ENCODE data around the gene GNRHR. TPM values are rescaled to one million over a fixed set of nuclear protein-coding genes. Genes with fewer than 3 reads are reported as not detected.

Gene GNRHR
- total RNA-seq, 1 donor from 2014 or later, result not detected

GRCh38 chr4:67725981-67726380 lies 28.2 kb downstream of the GNRHR start:
- Histone ChIP-seq H3K4me3 (no peak overlapping the region), H3K9me3 (replicated peaks) (no peaks in the 10 kb centered on the region), H3K27ac (replicated peaks) (no peak overlapping the region), H3K36me3 (peaks cover 5% of the 10 kb centered on the region), H3K27me3 (ENCODE audit: low read depth) (no peaks in the 10 kb centered on the region), H3K4me1 (no peaks in the 10 kb centered on the region)
- TF ChIP-seq CTCF (IDR thresholded peaks at IDR 0.05; ENCODE audit: borderline replicate concordance), result no peak
- DNase-seq, result no peak
- intact Hi-C loops (cut with micrococcal nuclease), result no loop called here

- DNase-seq, result no peak
- Histone ChIP-seq H3K4me3 (no peak overlapping the region), H3K36me3 (peaks cover 9% of the 10 kb centered on the region), H3K4me1 (no peaks in the 10 kb centered on the region), H3K27me3 (ENCODE audit: low read depth) (no peaks in the 10 kb centered on the region), H3K27ac (replicated peaks) (no peak overlapping the region), H3K9me3 (replicated peaks) (no peaks in the 10 kb centered on the region)
- no peak for TF ChIP-seq CTCF (IDR thresholded peaks at IDR 0.05; ENCODE audit: borderline replicate concordance)
- intact Hi-C loops (cut with micrococcal nuclease), result no loop called here
These were observed 29.1 kb downstream of the GNRHR start for GRCh38 chr4:67725132-67725531.

GRCh38 chr4:67723949-67724348 lies 30.2 kb downstream of the GNRHR start:
- no peaks in the 10 kb centered on the region for H3K9me3 ChIP-seq (replicated peaks)
- no peaks in the 10 kb centered on the region for H3K4me1 ChIP-seq
- intact Hi-C loops (cut with micrococcal nuclease), result no loop called here
- H3K36me3 ChIP-seq, result peaks cover 9% of the 10 kb centered on the region
- no peaks in the 10 kb centered on the region for H3K27me3 ChIP-seq (ENCODE audit: low read depth)
- no peak overlapping the region for H3K4me3 ChIP-seq
- H3K27ac ChIP-seq (replicated peaks), result no peak overlapping the region
- DNase-seq, result no peak
- TF ChIP-seq CTCF (IDR thresholded peaks at IDR 0.05; ENCODE audit: borderline replicate concordance), result no peak

- no peak for TF ChIP-seq CTCF (IDR thresholded peaks at IDR 0.05; ENCODE audit: borderline replicate concordance)
- Histone ChIP-seq H3K4me3 (no peak overlapping the region), H3K36me3 (peaks cover 9% of the 10 kb centered on the region), H3K27me3 (ENCODE audit: low read depth) (no peaks in the 10 kb centered on the region), H3K4me1 (no peaks in the 10 kb centered on the region), H3K27ac (replicated peaks) (no peak overlapping the region), H3K9me3 (replicated peaks) (no peaks in the 10 kb centered on the region)
- no peak for DNase-seq
- intact Hi-C loops (cut with micrococcal nuclease), result no loop called here
These were observed 30.8 kb downstream of the GNRHR start for GRCh38 chr4:67723341-67723740.

- H3K36me3 ChIP-seq, result peaks cover 13% of the 10 kb centered on the region
- intact Hi-C loops (cut with micrococcal nuclease), result no loop called here
- no peak for DNase-seq
- H3K4me3 ChIP-seq, result no peak overlapping the region
- H3K27ac ChIP-seq (replicated peaks), result no peak overlapping the region
- TF ChIP-seq CTCF (IDR thresholded peaks at IDR 0.05; ENCODE audit: borderline replicate concordance), result no peak
- no peaks in the 10 kb centered on the region for H3K27me3 ChIP-seq (ENCODE audit: low read depth)
- no peaks in the 10 kb centered on the region for H3K4me1 ChIP-seq
- no peaks in the 10 kb centered on the region for H3K9me3 ChIP-seq (replicated peaks)
These were observed 32.2 kb downstream of the GNRHR start for GRCh38 chr4:67721770-67722597.

Measured in left ventricle myocardium inferior (tissue), 1 donor.